ENCODE results near the gene CLRN3.
A peak's percentile ranks its signal among the peaks of the same experiment; 100 is the strongest.

CLRN3 gene

GRCh38 chr10:127919418-127920271 lies 26.9 kb upstream of the CLRN3 start:
- peak; percentile 84 for DNase-seq (ENCODE audit: low spot score)

DNA sequence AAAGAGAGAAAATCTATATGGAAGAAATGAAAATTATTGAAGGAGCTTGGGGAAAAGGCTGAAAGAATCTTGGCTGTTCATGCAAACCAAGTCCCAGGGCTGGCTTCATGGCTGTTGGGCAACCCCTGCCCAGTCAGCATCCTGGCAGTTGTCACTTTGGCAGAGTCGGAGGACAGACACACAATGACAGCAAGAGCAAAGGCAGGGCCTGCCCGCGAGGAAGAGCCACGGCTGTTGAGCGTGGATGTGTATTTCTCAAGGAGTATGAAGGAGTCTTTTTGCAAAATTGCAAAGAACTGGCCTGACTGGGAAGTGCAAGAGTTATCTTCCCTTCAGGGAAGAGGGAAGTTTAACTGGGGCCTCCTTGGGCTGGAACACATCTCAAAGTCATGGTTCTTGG lies 25.8 kb upstream of the CLRN3 start:
- no peak for DNase-seq (ENCODE audit: low spot score)

GRCh38 chr10:127916826-127917225 lies 24.1 kb upstream of the CLRN3 start:
- no peak for DNase-seq (ENCODE audit: low spot score)

GRCh38 chr10:127915324-127915723 lies 22.6 kb upstream of the CLRN3 start:
- DNase-seq (ENCODE audit: low spot score): no peak

DNA sequence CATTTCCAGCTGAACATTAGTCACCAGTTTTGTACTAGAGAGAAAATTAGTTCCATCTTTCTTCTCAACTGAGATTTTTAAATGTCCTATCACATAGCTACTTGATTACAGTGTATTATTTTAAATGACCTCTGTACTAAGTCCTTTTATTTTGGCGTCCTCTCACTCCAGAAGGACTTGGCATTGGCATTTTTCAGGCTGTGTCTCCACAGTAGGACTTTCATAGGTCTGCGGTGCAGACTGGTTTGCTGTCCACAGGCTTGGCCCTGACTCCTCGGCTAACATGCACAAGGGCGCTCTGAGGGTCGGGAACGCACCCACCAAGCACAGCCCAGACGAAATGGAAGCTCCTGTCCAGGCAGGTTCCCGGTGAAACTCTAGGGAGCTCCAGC lies 20.6 kb upstream of the CLRN3 start:
- no peak for DNase-seq (ENCODE audit: low spot score)

- no peak for DNase-seq (ENCODE audit: low spot score)
These were observed 20.0 kb upstream of the CLRN3 start for GRCh38 chr10:127912607-127913367.

- no peak for DNase-seq (ENCODE audit: low spot score)
These were observed 19.1 kb upstream of the CLRN3 start for GRCh38 chr10:127911867-127912257.

- no peak for DNase-seq (ENCODE audit: low spot score)
These were observed 18.6 kb upstream of the CLRN3 start for GRCh38 chr10:127911218-127911866.

- no peak for DNase-seq (ENCODE audit: low spot score)
These were observed 17.7 kb upstream of the CLRN3 start for GRCh38 chr10:127910464-127910770.

- DNase-seq (ENCODE audit: low spot score): no peak
These were observed 17.1 kb upstream of the CLRN3 start for GRCh38 chr10:127909716-127910463.

DNA sequence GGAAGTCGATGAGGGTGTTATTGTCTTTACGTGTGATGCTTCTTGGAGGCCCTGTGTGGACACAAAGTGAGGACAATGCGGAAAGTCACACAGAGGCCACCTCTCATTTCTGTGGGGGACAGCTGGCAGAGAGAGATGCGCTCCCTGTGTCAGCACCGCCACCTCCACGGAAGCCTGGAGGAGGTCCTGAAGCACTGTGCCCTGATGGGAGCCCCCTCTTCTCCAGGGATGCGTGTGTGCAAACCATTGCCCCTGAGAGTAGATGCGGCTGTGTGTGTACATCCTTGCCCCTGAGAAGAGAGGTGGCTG lies 16.2 kb upstream of the CLRN3 start:
- DNase-seq (ENCODE audit: low spot score): no peak

- DNase-seq (ENCODE audit: low spot score): no peak
These were observed 15.6 kb upstream of the CLRN3 start for GRCh38 chr10:127908106-127908958.

GRCh38 chr10:127907411-127908105 lies 14.8 kb upstream of the CLRN3 start:
- DNase-seq (ENCODE audit: low spot score): no peak

DNA sequence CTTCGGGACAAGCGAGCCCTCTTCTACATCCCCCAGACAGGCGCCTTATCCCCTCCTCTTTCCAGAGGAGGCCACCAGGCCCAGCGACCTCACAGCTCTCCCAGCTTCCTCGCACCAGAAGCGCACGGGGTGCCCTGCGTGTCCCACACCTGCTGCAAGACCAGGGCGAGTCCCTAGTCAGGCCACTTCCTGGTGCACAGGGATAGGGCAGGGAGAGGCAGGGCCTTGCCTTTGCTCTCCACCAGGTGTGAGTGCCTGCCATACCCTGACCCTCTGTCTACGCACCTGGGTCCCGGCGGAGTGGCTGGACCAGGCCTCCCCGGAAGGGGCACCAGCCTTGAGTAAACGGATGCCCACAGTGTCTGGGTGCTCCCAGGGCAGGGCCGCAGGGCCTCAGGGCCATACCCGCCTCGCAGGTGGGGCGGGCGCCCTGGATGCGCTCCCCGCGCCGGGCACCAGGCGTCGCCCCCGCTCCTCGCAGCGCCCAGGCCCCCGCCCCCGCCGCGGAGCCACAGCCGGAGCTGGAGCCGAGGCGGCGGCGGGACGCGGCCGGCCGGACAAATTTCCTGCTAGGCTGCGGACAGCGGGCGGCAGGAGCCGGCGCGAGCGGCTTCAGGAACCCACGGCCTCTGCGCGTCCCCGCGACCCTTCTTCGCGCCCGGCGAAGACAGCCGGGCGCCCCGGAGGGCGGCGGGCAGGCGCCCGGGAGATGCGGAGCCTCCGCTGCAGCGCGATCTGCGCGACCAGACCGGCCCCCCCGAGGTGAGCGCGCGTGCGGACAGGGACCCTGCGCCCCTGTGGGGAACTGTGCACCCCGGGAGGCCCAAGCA lies 14.0 kb upstream of the CLRN3 start, which contains the start of gene PTPRE:
PTPRE (plus strand) TSS at position 556 of the 830 bp plus-strand sequence. CDS start 133,779 bp downstream, outside the sequence.
- no peak for DNase-seq (ENCODE audit: low spot score)

GRCh38 chr10:127905848-127906261 lies 13.1 kb upstream of the CLRN3 start:
- no peak for DNase-seq (ENCODE audit: low spot score)

DNA sequence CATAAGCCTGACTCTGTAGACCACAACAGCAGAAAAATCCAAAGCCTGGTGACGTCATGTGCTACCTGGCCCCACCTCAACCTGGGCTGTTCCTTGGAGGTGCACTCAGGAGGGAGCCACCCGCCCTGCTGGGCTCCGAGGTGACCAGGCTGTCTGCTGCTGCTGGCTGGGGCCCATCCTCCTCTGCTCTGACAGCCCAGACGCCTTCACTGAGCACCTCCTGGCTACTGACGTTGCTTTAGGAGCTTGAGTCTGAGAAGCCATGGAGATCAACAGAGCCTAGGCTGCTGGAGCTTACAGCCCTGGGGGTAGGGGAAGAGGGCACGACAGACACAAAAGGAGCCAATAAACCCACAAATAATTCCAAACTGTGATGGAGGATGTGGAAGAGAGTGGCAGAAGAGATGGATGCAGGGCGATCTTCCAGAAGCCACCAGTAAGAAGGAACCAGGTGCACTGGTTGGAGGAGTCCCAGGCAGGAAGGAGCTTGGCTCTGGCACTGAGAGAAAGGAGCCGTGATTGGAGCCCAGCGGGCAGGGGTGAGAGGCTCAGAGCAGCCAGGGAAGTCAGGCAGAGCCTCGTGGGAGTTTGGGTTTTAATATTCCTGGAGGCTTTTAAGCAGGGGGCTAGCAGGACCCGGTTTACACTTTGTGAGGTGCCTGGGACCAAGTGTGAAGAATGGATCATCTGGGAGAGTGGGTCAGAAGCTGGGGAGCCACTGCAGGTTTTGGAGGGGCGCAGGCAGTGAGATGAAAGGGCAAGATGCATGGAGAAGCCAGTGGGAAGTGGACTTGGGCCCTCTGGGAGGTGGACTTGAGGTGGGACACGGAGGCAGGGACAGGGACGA lies 12.5 kb upstream of the CLRN3 start:
- no peak for DNase-seq (ENCODE audit: low spot score)

GRCh38 chr10:127904311-127905000 lies 11.7 kb upstream of the CLRN3 start:
- no peak for DNase-seq (ENCODE audit: low spot score)

GRCh38 chr10:127903789-127904188 lies 11.0 kb upstream of the CLRN3 start:
- DNase-seq (ENCODE audit: low spot score): no peak

Measured in pons (tissue), 1 donor.